Activated B cell treated with CpG ODN at 0.5 μM for 24 hours (primary cell): ENCODE data around the gene ZNF598. TPM values are rescaled to one million over a fixed set of nuclear protein-coding genes. Genes with fewer than 3 reads are reported as not detected.

Experiments used
- ATAC-seq: fragments of 200-7000 bp; cut with Tn5 transposase; one replicate; pipeline ENCODE4 v1.10.0; 2021; ENCODE audit warnings: low read depth, mild to moderate bottlenecking, moderate library complexity
- CTCF ChIA-PET: fragments of 350-600 bp; sonication (Branson Sonifier 250); formaldehyde crosslinking; loops from one replicate; lab custom pipeline; 2021; ENCODE audit warnings: antibody characterized with exemption; lab: Charles Lee
- POLR2A ChIA-PET: fragments of 350-600 bp; sonication (Branson Sonifier 250); formaldehyde crosslinking; loops from one replicate; lab custom pipeline; 2021; ENCODE audit warnings: antibody characterized with exemption; lab: Charles Lee
- DNase-seq: peaks from one replicate; pipeline ENCODE4 v3.0.0; 2022
- H3K27ac Mint-ChIP-seq: one replicate; pipeline ENCODE4 v1.8.0; 2020; ENCODE audit warnings: mixed read lengths
- H3K27me3 Mint-ChIP-seq: one replicate; pipeline ENCODE4 v1.8.0; 2021; ENCODE audit warnings: mixed read lengths
- H3K36me3 Mint-ChIP-seq: one replicate; pipeline ENCODE4 v1.8.0; 2021; ENCODE audit warnings: low read depth, mixed read lengths
- H3K4me1 Mint-ChIP-seq: one replicate; pipeline ENCODE4 v1.8.0; 2021; ENCODE audit warnings: mixed read lengths
- H3K4me3 Mint-ChIP-seq: one replicate; pipeline ENCODE4 v1.8.0; 2020; ENCODE audit warnings: mild to moderate bottlenecking, mixed read lengths
- H3K9me3 Mint-ChIP-seq: one replicate; pipeline ENCODE4 v1.8.0; 2020; ENCODE audit warnings: mixed read lengths
- intact Hi-C: fragments of 100-400 bp; cut with micrococcal nuclease; formaldehyde crosslinking; loops from one replicate; pipeline ENCODE4 v1.15.1; 2024
- total RNA-seq: library from RNA; stranded (reverse); gene quantifications from 2 replicates; pipeline ENCODE4 v1.2.3, GENCODE V29; 2022
- TF ChIP-seq, protein P1 (sequence below): fragments of 200-600 bp; IDR thresholded peaks from one replicate; pipeline ENCODE4 v1.8.0; 2022; ENCODE audit warnings: antibody characterized with exemption, mild to moderate bottlenecking

Gene ZNF598
- total RNA-seq, 1 donor from 2014 or later = 59.3 TPM

DNA sequence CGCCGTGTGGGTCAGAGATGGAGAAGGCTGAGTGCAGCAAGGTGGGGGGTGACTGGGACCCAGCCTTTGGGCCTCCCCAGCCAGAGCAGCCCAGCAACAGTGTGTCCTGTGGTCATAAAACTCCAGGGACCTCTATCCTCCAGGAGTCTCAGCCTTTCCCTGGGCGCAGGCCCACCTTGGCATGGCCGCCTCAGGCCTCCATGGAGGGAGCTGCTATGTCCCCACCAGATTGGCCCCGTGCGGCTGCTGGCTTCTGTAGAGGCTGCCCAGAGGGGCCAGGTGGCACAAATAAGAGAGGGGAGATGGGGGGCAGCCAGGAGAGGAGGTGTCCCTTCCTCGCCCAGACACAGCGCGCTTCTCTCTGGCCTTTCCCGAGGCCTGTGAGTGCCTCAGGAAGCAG, 22.4 kb downstream of the ZNF598 start:
- peaks cover 35% of the 10 kb centered on the region for H3K4me1 Mint-ChIP-seq
- POLR2A ChIA-PET = interaction anchor here (0.6 to 21.9 kb wide), 3 partner anchors 22 to 1765 kb away, joined by 3 to 351 read pairs (median 4); partner anchors contain the start of genes NDUFB10, RNF151 and RPS2
- H3K27ac Mint-ChIP-seq = no peak overlapping the region
- no peak overlapping the region for H3K4me3 Mint-ChIP-seq
- no peak for DNase-seq
- peaks cover 7% of the 10 kb centered on the region for H3K27me3 Mint-ChIP-seq
- H3K36me3 Mint-ChIP-seq = peaks cover 16% of the 10 kb centered on the region
- no peak for ATAC-seq
- TF ChIP-seq, protein P1, sequence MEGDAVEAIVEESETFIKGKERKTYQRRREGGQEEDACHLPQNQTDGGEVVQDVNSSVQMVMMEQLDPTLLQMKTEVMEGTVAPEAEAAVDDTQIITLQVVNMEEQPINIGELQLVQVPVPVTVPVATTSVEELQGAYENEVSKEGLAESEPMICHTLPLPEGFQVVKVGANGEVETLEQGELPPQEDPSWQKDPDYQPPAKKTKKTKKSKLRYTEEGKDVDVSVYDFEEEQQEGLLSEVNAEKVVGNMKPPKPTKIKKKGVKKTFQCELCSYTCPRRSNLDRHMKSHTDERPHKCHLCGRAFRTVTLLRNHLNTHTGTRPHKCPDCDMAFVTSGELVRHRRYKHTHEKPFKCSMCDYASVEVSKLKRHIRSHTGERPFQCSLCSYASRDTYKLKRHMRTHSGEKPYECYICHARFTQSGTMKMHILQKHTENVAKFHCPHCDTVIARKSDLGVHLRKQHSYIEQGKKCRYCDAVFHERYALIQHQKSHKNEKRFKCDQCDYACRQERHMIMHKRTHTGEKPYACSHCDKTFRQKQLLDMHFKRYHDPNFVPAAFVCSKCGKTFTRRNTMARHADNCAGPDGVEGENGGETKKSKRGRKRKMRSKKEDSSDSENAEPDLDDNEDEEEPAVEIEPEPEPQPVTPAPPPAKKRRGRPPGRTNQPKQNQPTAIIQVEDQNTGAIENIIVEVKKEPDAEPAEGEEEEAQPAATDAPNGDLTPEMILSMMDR = no peak
- intact Hi-C loops = no loop called here
- CTCF ChIA-PET = interaction anchor here (1.9 kb wide), 1 partner anchor 17 kb away, joined by 4 read pairs; no protein-coding TSS in a partner anchor
- no peaks in the 10 kb centered on the region for H3K9me3 Mint-ChIP-seq

GRCh38 chr16:1985466-1986150, 24.0 kb downstream of the ZNF598 start:
- no peak overlapping the region for H3K27ac Mint-ChIP-seq
- H3K27me3 Mint-ChIP-seq = peaks cover 14% of the 10 kb centered on the region
- peaks cover 30% of the 10 kb centered on the region for H3K4me1 Mint-ChIP-seq
- CTCF ChIA-PET = interaction anchor here (0.7 kb wide), 1 partner anchor 22 kb away, joined by 3 read pairs; no protein-coding TSS in a partner anchor
- no peak for ATAC-seq
- POLR2A ChIA-PET = interaction anchor here (0.6 to 21.9 kb wide), 5 partner anchors 14 to 56 kb away, joined by 3 to 351 read pairs (median 5); partner anchors contain the start of genes NDUFB10, RNF151, RPS2 and TBL3
- no peak for DNase-seq
- intact Hi-C loops = no loop called here
- no peaks in the 10 kb centered on the region for H3K9me3 Mint-ChIP-seq
- TF ChIP-seq, protein P1 = no peak
- peak overlapping the region; percentile 76 for H3K4me3 Mint-ChIP-seq
- H3K36me3 Mint-ChIP-seq = peaks cover 16% of the 10 kb centered on the region

DNA sequence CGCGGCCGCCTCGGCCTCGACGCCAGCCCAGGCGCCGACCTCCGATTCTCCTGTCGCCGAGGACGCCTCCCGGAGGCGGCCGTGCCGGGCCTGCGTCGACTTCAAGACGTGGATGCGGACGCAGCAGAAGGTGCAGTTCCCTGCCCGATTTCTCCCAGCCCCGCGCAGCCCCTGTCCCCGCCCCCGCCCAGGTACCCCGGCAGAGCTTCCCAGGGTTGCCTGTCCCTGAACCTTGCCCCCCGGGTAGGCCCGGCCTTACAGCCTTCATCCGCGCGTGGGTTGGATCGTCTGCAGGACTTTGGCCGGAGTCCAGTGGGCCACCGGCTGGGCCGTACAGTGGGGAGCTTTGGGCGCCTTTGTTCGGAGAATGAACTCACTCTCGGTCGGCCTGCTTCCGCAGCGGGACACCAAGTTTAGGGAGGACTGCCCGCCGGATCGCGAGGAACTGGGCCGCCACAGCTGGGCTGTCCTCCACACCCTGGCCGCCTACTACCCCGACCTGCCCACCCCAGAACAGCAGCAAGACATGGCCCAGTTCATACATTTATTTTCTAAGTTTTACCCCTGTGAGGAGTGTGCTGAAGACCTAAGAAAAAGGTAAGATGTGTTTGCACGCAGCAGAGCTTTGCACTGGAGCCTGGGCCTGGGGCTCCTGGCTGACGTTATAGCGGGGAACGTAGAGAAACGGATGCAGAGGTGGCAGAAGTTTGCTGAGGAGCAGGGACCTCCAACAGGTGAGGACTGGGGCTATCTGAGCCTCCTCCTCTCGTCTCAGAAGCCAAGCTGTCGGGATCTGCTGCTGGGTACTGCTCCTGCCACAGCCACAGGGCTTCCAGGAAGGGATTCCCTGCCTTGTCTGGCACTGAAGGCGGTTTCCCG, 25.0 kb downstream of the ZNF598 start:
- DNase-seq (no peak), ATAC-seq (peak; percentile 10)
- peak overlapping the region; percentile 35 for H3K27ac Mint-ChIP-seq
- intact Hi-C loops = loop anchor here (1.0 kb wide), 3 partner anchors 8 to 20 kb away; partner anchors contain the start of gene RPS2
- ChIA-PET POLR2A (interaction anchor here (0.6 to 21.9 kb wide), 9 partner anchors 7 to 658 kb away, joined by 3 to 351 read pairs (median 5); partner anchors contain the start of genes NDUFB10, RNF151, RPS2 and TBL3), CTCF (interaction anchor here (0.8 to 1.2 kb wide), 2 partner anchors 19 to 156 kb away, joined by 3 to 6 read pairs; no protein-coding TSS in a partner anchor)
- H3K4me1 Mint-ChIP-seq = peaks cover 30% of the 10 kb centered on the region
- H3K4me3 Mint-ChIP-seq = peak overlapping the region; percentile 76
- peaks cover 14% of the 10 kb centered on the region for H3K27me3 Mint-ChIP-seq
- no peaks in the 10 kb centered on the region for H3K9me3 Mint-ChIP-seq
- TF ChIP-seq, protein P1 = no peak
- H3K36me3 Mint-ChIP-seq = peaks cover 16% of the 10 kb centered on the region

- Mint-ChIP-seq H3K36me3 (peaks cover 16% of the 10 kb centered on the region), H3K27ac (peak within 1 kb of the TSS; percentile 35), H3K9me3 (no peaks in the 10 kb centered on the region), H3K4me3 (peak within 1 kb of the TSS; percentile 83), H3K4me1 (peaks cover 27% of the 10 kb centered on the region), H3K27me3 (peaks cover 14% of the 10 kb centered on the region)
- peak; percentile 92 for ATAC-seq
- DNase-seq = peak; percentile 80
- intact Hi-C loops = loop anchor here (1.0 kb wide), 3 partner anchors 9 to 19 kb away; partner anchors contain the start of gene RPS2
- TF ChIP-seq, protein P1 = no peak
- ChIA-PET POLR2A (interaction anchor here (0.6 to 21.9 kb wide), 8 partner anchors 8 to 657 kb away, joined by 3 to 351 read pairs (median 6); partner anchors contain the start of genes NDUFB10, RNF151, RPS2 and TBL3), CTCF (interaction anchor here (0.8 to 1.2 kb wide), 2 partner anchors 20 to 156 kb away, joined by 3 to 6 read pairs; no protein-coding TSS in a partner anchor)
These were observed 25.9 kb downstream of the ZNF598 start, which contains the start of gene GFER for GRCh38 chr16:1983544-1984346. Gene GFER (plus strand): TSS chr16:1984193. CDS start chr16:1984219, 26 bp downstream.
